HG03439 (cell line): Measurements from ENCODE around the gene SLC38A8.

Experiments
- ATAC-seq: cut with Tn5 transposase; IDR thresholded peaks from one replicate; pipeline ENCODE4 v1.9.1; 2021; ENCODE audit warnings: mild to moderate bottlenecking, moderate library complexity; ENCODE audit not compliant: unreplicated experiment

SLC38A8 gene

GRCh38 chr16:83973077-83973476, 69.5 kb downstream of the SLC38A8 start:
- no peak for ATAC-seq

- no peak for ATAC-seq
Observed at GRCh38 chr16:83972256-83973008, 70.2 kb downstream of the SLC38A8 start.

GRCh38 chr16:83971165-83972130, 71.1 kb downstream of the SLC38A8 start:
- ATAC-seq: no peak

GRCh38 chr16:83970430-83970815, 72.2 kb downstream of the SLC38A8 start:
- ATAC-seq: no peak

- no peak for ATAC-seq
Observed at GRCh38 chr16:83969771-83970429, 72.7 kb downstream of the SLC38A8 start.

- no peak for ATAC-seq
Observed at GRCh38 chr16:83968891-83969649, 73.5 kb downstream of the SLC38A8 start.

- ATAC-seq: no peak
Observed at GRCh38 chr16:83968306-83968851, 74.2 kb downstream of the SLC38A8 start.

GRCh38 chr16:83967838-83968305, 74.7 kb downstream of the SLC38A8 start, which contains the start of gene NECAB2:
TSS of gene NECAB2 (plus strand) at chr16:83968244. CDS start at chr16:83968649, 405 bp downstream.
- ATAC-seq: no peak

GRCh38 chr16:83967091-83967490, 75.5 kb downstream of the SLC38A8 start:
- no peak for ATAC-seq

- no peak for ATAC-seq
Observed at GRCh38 chr16:83966153-83966696, 76.4 kb downstream of the SLC38A8 start.

GRCh38 chr16:83965444-83966152, 77.0 kb downstream of the SLC38A8 start:
- ATAC-seq: no peak

GRCh38 chr16:83964684-83965443, 77.7 kb downstream of the SLC38A8 start:
- no peak for ATAC-seq

GRCh38 chr16:83963277-83964119, 79.1 kb downstream of the SLC38A8 start:
- no peak for ATAC-seq

GRCh38 chr16:83961591-83961990, 81.0 kb downstream of the SLC38A8 start:
- no peak for ATAC-seq

GRCh38 chr16:83960521-83961249, 81.9 kb downstream of the SLC38A8 start:
- ATAC-seq: no peak
